GM12878 (cell line): Measurements from ENCODE around the gene SRCIN1. TPM values are rescaled to one million over a fixed set of nuclear protein-coding genes. Genes with fewer than 3 reads are reported as not detected.

Experiments
- ATAC-seq: fragments of 200-7000 bp; cut with Tn5 transposase; 3 replicates; pipeline ENCODE4 v1.9.1; 2020; ENCODE audit warnings: mild to moderate bottlenecking, moderate library complexity
- BruUV-seq: library from RNA; stranded (reverse); fragments of 400-500 nt; replicated peaks from 2 replicates; lab custom pipeline; 2021; lab: Mats Ljungman, UMichigan
- CTCF ChIA-PET: fragments of 300-600 bp; sonication (Branson Sonifier 250); formaldehyde crosslinking; extraction: SDS; loops from one replicate; lab custom pipeline; 2021; ENCODE audit warnings: inconsistent platforms; lab: Yijun Ruan, JAX
- POLR2A ChIA-PET: fragments of 350-600 bp; formaldehyde crosslinking; extraction: SDS; loops from one replicate; lab custom pipeline; 2021; ENCODE audit warnings: inconsistent platforms; lab: Charles Lee
- RAD21 ChIA-PET: fragments of 300-600 bp; sonication (Branson Sonifier 250); formaldehyde crosslinking; loops from one replicate; lab custom pipeline; 2023; ENCODE audit warnings: antibody characterized with exemption; ENCODE audit not compliant: unreplicated experiment; lab: Charles Lee
- SMC1A ChIA-PET: fragments of 300-600 bp; sonication (Branson Sonifier 250); formaldehyde crosslinking; loops from one replicate; lab custom pipeline; 2023; ENCODE audit not compliant: unreplicated experiment, uncharacterized antibody; lab: Charles Lee
- DNase-seq: peaks from one replicate; pipeline ENCODE4 v3.0.0-alpha.2; 2011; ENCODE audit warnings: low read depth, low spot score
- FAIRE-seq: peaks from 3 replicates; lab custom pipeline; 2011; peaks lifted over from hg19 to GRCh38; lab: Jason Lieb, UNC
- H2AFZ ChIP-seq: 2 replicates; pipeline ENCODE4 v1.6.0; 2011; ENCODE audit warnings: low read depth, low read length, control low read depth; ENCODE audit not compliant: control insufficient read depth
- H3K27ac ChIP-seq: 2 replicates; pipeline ENCODE4 v1.5.1; 2011; ENCODE audit warnings: control low read depth; ENCODE audit not compliant: control insufficient read depth, insufficient read depth
- H3K27me3 ChIP-seq, 2 experiments: replicated peaks in 1 of 2; 2 replicates each; pipeline versions ENCODE4 v1.6.0 to v1.6.1; 2011; ENCODE audit warnings: low read length in 1 of 2; ENCODE audit not compliant: control insufficient read depth in 2 of 2, insufficient read depth in 2 of 2
- H3K36me3 ChIP-seq, 2 experiments: 2 replicates each; pipeline ENCODE4 v1.5.1; 2011; ENCODE audit warnings: low read length in 1 of 2; ENCODE audit not compliant: control insufficient read depth in 2 of 2, insufficient read depth in 2 of 2
- H3K4me1 ChIP-seq: 2 replicates; pipeline ENCODE4 v1.6.1; 2011; ENCODE audit warnings: mild to moderate bottlenecking, low read length, moderate library complexity, mixed read lengths; ENCODE audit not compliant: control insufficient read depth, insufficient read depth
- H3K4me2 ChIP-seq: 2 replicates; pipeline ENCODE4 v1.6.0; 2011; ENCODE audit warnings: control low read depth; ENCODE audit not compliant: control insufficient read depth, insufficient read depth
- H3K4me3 ChIP-seq: fragments of 200-600 bp; sonication (generic); 2 replicates; pipeline ENCODE4 v1.5.1; 2016
- H3K79me2 ChIP-seq: 2 replicates; pipeline ENCODE4 v1.6.0; 2011; ENCODE audit warnings: low read length; ENCODE audit not compliant: control insufficient read depth, insufficient read depth
- H3K9ac ChIP-seq: 2 replicates; pipeline ENCODE4 v1.8.0; 2011; ENCODE audit warnings: low read length, control low read depth, mixed read lengths; ENCODE audit not compliant: control insufficient read depth, insufficient read depth
- H3K9me3 ChIP-seq: replicated peaks from 3 replicates; pipeline ENCODE4 v1.5.1; 2011; ENCODE audit warnings: mild to moderate bottlenecking, low read length; ENCODE audit not compliant: control insufficient read depth, insufficient read depth
- H4K20me1 ChIP-seq: 2 replicates; pipeline ENCODE4 v1.6.0; 2011; ENCODE audit not compliant: control insufficient read depth, insufficient read depth
- BHLHE40 ChIP-seq, 2 experiments: fragments of 450-650 bp in 1 of 2; IDR thresholded peaks; 2 replicates each; pipeline ENCODE4 v1.6.1; 2011 to 2017; ENCODE audit warnings: low read depth in 2 of 2, borderline replicate concordance in 1 of 2, improper control_type of control experiment in 1 of 2, low read length in 1 of 2, mild to moderate bottlenecking in 1 of 2
- EP300 ChIP-seq, 2 experiments: fragments of 150-350 bp in 1 of 2; IDR thresholded peaks; 2 replicates each; pipeline ENCODE4 v1.6.1; 2011 to 2012; ENCODE audit warnings: low read depth in 2 of 2, low read length in 2 of 2, borderline replicate concordance in 1 of 2, improper control_type of control experiment in 1 of 2, inconsistent platforms in 1 of 2; ENCODE audit not compliant: control insufficient read depth in 1 of 2
- TCF3 ChIP-seq: IDR thresholded peaks from 2 replicates; pipeline ENCODE4 v1.6.1; 2012; ENCODE audit warnings: low read depth, mild to moderate bottlenecking, low read length, borderline replicate concordance; ENCODE audit not compliant: insufficient read depth
- YY1 ChIP-seq: IDR thresholded peaks from 2 replicates; pipeline ENCODE4 v1.6.1; 2011; ENCODE audit warnings: low read depth, mild to moderate bottlenecking, low read length
- WGBS: methylation state at CpG from one replicate; pipeline ENCODE4 v1.1.6; 2016; ENCODE audit warnings: low lambda C conversion rate; ENCODE audit not compliant: insufficient replicate concordance, insufficient coverage; ENCODE audit errors: missing lambda C conversion rate; 5-methylcytosine and 5-hydroxymethylcytosine counted together
- in situ Hi-C: fragments of 300-500 bp; cut with MboI; formaldehyde crosslinking; loops from 9 replicates; pipeline ENCODE4 v1.14.3; 2018; ENCODE audit warnings: mixed read lengths
- intact Hi-C: fragments of 100-400 bp; cut with micrococcal nuclease; formaldehyde crosslinking; loops from one replicate; pipeline ENCODE4 v1.14.2; 2022; ENCODE audit not compliant: unreplicated experiment
- polyA plus RNA-seq, 11 experiments: library from polyadenylated mRNA; depleted of rRNA in 4 of 11; unstranded in 6 of 11; stranded (reverse) in 5 of 11; fragments of >200 nt; fragmentation: Nextera tagmentation in 4 of 11; fragmentation: Illumina TruSeq in 1 of 11; extraction: Ambion mirVana in 4 of 11; extraction: Trizol in 1 of 11; gene quantifications; 1 replicate in 1 of 11; 2 replicates in 10 of 11; pipeline versions ENCODE4 v1.2.1 to v1.2.3, GENCODE V29; 2011 to 2016; ENCODE audit warnings: inconsistent platforms in 2 of 11, missing spikeins in 2 of 11, low read depth in 1 of 11
- total RNA-seq, 4 experiments: library from RNA; depleted of rRNA in 3 of 4; stranded (reverse); fragments of >200 nt in 3 of 4; fragmentation: Illumina TruSeq in 1 of 4; extraction: Trizol in 1 of 4; gene quantifications; 2 replicates each; pipeline versions ENCODE4 v1.2.1 to v1.2.3, GENCODE V29; 2013 to 2021

Gene SRCIN1
- total and polyA plus RNA-seq, 10 of the 15 experiments (the other 5 are each of a cell fraction or from before 2014, with no cell fraction given) = under 0.01 to 0.74 (median 0.20) TPM; not detected in 3

DNA sequence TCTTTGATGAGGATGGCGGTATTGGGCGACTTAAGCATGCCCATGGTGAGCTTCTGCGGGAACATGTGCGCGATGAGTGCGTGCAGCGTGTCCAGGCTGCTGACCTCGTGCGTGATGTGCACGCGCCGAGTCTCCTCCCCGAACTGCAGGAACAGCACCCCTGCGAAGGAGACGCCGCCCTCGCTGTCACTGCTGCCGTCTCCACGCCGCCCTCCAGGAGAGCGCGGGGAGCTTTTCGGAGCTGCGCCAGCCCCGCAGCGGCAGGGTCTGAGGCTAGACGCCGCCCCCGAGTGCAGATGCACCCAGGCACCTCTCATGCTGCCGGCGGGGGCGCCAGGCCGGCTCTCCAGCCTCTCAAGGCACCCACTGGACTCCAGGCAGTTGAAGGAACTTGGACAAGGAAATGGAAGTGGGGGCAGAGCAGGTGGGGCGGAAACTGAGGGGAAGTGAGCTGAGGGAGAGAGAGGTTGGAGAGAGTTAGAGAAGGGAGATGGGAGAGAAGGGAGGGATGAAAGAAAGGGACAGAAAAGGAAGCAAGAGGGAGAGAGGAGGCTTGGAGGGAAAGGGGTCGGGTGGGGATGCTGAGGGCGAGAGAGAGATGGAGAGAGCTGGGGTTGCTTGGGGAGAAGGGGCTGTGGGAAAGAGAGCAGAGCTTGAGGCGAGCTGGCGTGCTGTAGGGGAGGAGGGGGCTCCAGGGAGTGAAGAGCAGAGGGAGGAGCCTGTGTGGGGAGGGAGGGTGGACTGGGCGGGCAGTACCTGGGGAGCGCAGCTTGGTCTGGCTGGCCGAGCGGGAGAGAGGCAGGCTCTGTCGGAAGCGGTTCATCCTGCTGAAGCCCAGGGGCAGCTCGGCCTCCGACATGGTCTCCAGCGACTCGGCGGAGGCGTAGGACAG is 42.1 kb downstream of the SRCIN1 start:
- H3K27me3 ChIP-seq = peaks cover 29 to 36% of the 10 kb centered on the region in 2 experiments
- no peaks in the 10 kb centered on the region for H3K79me2 ChIP-seq
- no peak overlapping the region for H3K27ac ChIP-seq
- intact Hi-C loops = no loop called here
- CTCF ChIA-PET = interaction anchor here (1.5 to 3.4 kb wide), 2 partner anchors 99 to 101 kb away, joined by 3 to 12 read pairs; no protein-coding TSS in a partner anchor
- no peak overlapping the region for H3K4me3 ChIP-seq
- H4K20me1 ChIP-seq = no peaks in the 10 kb centered on the region
- FAIRE-seq (no peak), DNase-seq (no peak), ATAC-seq (no peak)
- SMC1A ChIA-PET = interaction anchor here (0.8 kb wide), 1 partner anchor 100 kb away, joined by 3 read pairs; no protein-coding TSS in a partner anchor
- no peak overlapping the region for H3K9ac ChIP-seq
- in situ Hi-C loops = no loop called here
- H3K9me3 ChIP-seq = no peaks in the 10 kb centered on the region
- H3K4me1 ChIP-seq = peaks cover 14% of the 10 kb centered on the region
- BruUV-seq = no TSS peak
- no peak for TF ChIP-seq EP300 (IDR thresholded peaks at IDR 0.05; ENCODE audit: borderline replicate concordance in 1 of 2, control insufficient read depth in 1 of 2, low read depth in 2 of 2, low read length in 2 of 2)
- TF ChIP-seq BHLHE40 (IDR thresholded peaks at IDR 0.05; ENCODE audit: borderline replicate concordance in 1 of 2, low read depth in 2 of 2, low read length in 1 of 2) = peak in 1 of 2 experiments; percentile 14; a peak in 1 of 4 replicates
- 31% methylated on average over 46 of the region's 50 CpGs for WGBS
- RAD21 ChIA-PET = no interaction called here
- no peaks in the 10 kb centered on the region for H3K36me3 ChIP-seq
- H3K4me2 ChIP-seq = no peak overlapping the region
- H2AFZ ChIP-seq = no peak overlapping the region
- POLR2A ChIA-PET = no interaction called here

- no peak for ATAC-seq
- 0 out of 2 replicates have a peak, but pooled peaks have one; percentile 10 for TF ChIP-seq YY1
- TF ChIP-seq TCF3 = no peak
- Histone ChIP-seq H2AFZ (no peak overlapping the region), H3K27ac (no peak overlapping the region), H3K27me3 (peaks cover 29 to 35% of the 10 kb centered on the region in 2 experiments), H3K4me1 (peaks cover 17% of the 10 kb centered on the region), H3K9ac (no peak overlapping the region), H3K9me3 (no peaks in the 10 kb centered on the region), H3K36me3 (no peaks in the 10 kb centered on the region), H4K20me1 (no peaks in the 10 kb centered on the region), H3K79me2 (no peaks in the 10 kb centered on the region), H3K4me3 (no peak overlapping the region), H3K4me2 (no peak overlapping the region)
- in situ Hi-C loops = no loop called here
- ChIA-PET SMC1A (no interaction called here), POLR2A (no interaction called here), CTCF (no interaction called here), RAD21 (no interaction called here)
- no peak for FAIRE-seq
- no peak for DNase-seq
- BruUV-seq = no TSS peak
- intact Hi-C loops = no loop called here
- WGBS = 12% methylated on average over 5 of the region's 16 CpGs
Observed at GRCh38 chr17:38562903-38563302, 42.8 kb downstream of the SRCIN1 start.
